Osteocyte (in vitro differentiated cells): ENCODE results near the gene EFCAB14. TPM values are rescaled to one million over a fixed set of nuclear protein-coding genes. Genes with fewer than 3 reads are reported as not detected.

Experiments used
- DNase-seq: peaks from one replicate; pipeline ENCODE4 v3.0.0; 2021; ENCODE audit warnings: mixed read lengths; ENCODE audit not compliant: unreplicated experiment; ENCODE audit errors: extremely low spot score
- H3K27ac Mint-ChIP-seq: one replicate; pipeline ENCODE4 v1.8.0; 2021; ENCODE audit warnings: mild to moderate bottlenecking, mixed read lengths; ENCODE audit not compliant: unreplicated experiment
- H3K27me3 Mint-ChIP-seq: one replicate; pipeline ENCODE4 v1.8.0; 2021; ENCODE audit warnings: mixed read lengths; ENCODE audit not compliant: unreplicated experiment
- H3K36me3 Mint-ChIP-seq: one replicate; pipeline ENCODE4 v1.8.0; 2021; ENCODE audit warnings: mixed read lengths; ENCODE audit not compliant: unreplicated experiment
- H3K4me1 Mint-ChIP-seq: one replicate; pipeline ENCODE4 v1.8.0; 2021; ENCODE audit warnings: mixed read lengths; ENCODE audit not compliant: unreplicated experiment
- H3K4me3 Mint-ChIP-seq: one replicate; pipeline ENCODE4 v1.8.0; 2021; ENCODE audit warnings: mild to moderate bottlenecking, moderate library complexity, mixed read lengths; ENCODE audit not compliant: unreplicated experiment
- H3K9me3 Mint-ChIP-seq: one replicate; pipeline ENCODE4 v1.8.0; 2021; ENCODE audit warnings: mixed read lengths; ENCODE audit not compliant: unreplicated experiment
- CTCF ChIP-seq: fragments of 200-600 bp; sonication (generic); IDR thresholded peaks from 2 replicates; pipeline ENCODE4 v1.5.0; 2021; ENCODE audit warnings: antibody characterized with exemption, mild to moderate bottlenecking, moderate library complexity
- total RNA-seq: library from RNA; stranded (reverse); gene quantifications from 2 replicates; pipeline ENCODE4 v1.2.1, GENCODE V29; 2021

The EFCAB14 gene
- total RNA-seq, 1 donor from 2014 or later = 57.6 TPM

GRCh38 chr1:46689897-46690296 is 29.0 kb downstream of the EFCAB14 start:
- no peak overlapping the region for H3K4me3 Mint-ChIP-seq

GRCh38 chr1:46689356-46689755 is 29.6 kb downstream of the EFCAB14 start:
- Mint-ChIP-seq H3K4me1 (no peaks in the 10 kb centered on the region), H3K27ac (no peak overlapping the region), H3K4me3 (no peak overlapping the region), H3K9me3 (no peaks in the 10 kb centered on the region), H3K36me3 (peaks cover 51% of the 10 kb centered on the region), H3K27me3 (no peaks in the 10 kb centered on the region)
- TF ChIP-seq CTCF = no peak
- DNase-seq = no peak

More at GRCh38 chr1:46689897-46690296, 29.0 kb downstream of the EFCAB14 start:
- Mint-ChIP-seq H3K4me1 (no peaks in the 10 kb centered on the region), H3K36me3 (peaks cover 48% of the 10 kb centered on the region), H3K27ac (no peak overlapping the region), H3K27me3 (no peaks in the 10 kb centered on the region), H3K9me3 (no peaks in the 10 kb centered on the region)
- no peak for DNase-seq
- TF ChIP-seq CTCF = no peak

- no peaks in the 10 kb centered on the region for H3K4me1 Mint-ChIP-seq
These were observed 30.9 kb downstream of the EFCAB14 start for GRCh38 chr1:46687921-46688509.

GRCh38 chr1:46687093-46687659 is 31.7 kb downstream of the EFCAB14 start:
- Mint-ChIP-seq H3K4me3 (no peak overlapping the region), H3K27ac (no peak overlapping the region), H3K9me3 (no peaks in the 10 kb centered on the region), H3K4me1 (no peaks in the 10 kb centered on the region), H3K36me3 (peaks cover 53% of the 10 kb centered on the region), H3K27me3 (no peaks in the 10 kb centered on the region)
- no peak for DNase-seq
- TF ChIP-seq CTCF = no peak

More at GRCh38 chr1:46687921-46688509, 30.9 kb downstream of the EFCAB14 start:
- DNase-seq = no peak
- no peaks in the 10 kb centered on the region for H3K9me3 Mint-ChIP-seq
- no peak overlapping the region for H3K27ac Mint-ChIP-seq
- H3K27me3 Mint-ChIP-seq = no peaks in the 10 kb centered on the region
- no peak overlapping the region for H3K4me3 Mint-ChIP-seq
- no peak for TF ChIP-seq CTCF
- peaks cover 57% of the 10 kb centered on the region for H3K36me3 Mint-ChIP-seq

- DNase-seq = no peak
- no peak for TF ChIP-seq CTCF
- Mint-ChIP-seq H3K27me3 (no peaks in the 10 kb centered on the region), H3K9me3 (no peaks in the 10 kb centered on the region), H3K27ac (no peak overlapping the region), H3K36me3 (peaks cover 51% of the 10 kb centered on the region), H3K4me1 (no peaks in the 10 kb centered on the region), H3K4me3 (no peak overlapping the region)
These were observed 32.7 kb downstream of the EFCAB14 start for GRCh38 chr1:46686255-46686654.
